SK-N-SH treated with all-trans-retinoic acid at 6 μM for 48 hours (cell line): ENCODE results near the gene AP3S2.

Source experiments
- ARNTL ChIP-seq: fragments of 450-650 bp; formaldehyde crosslinking; IDR thresholded peaks from 2 replicates; pipeline ENCODE4 v1.5.0; 2020; ENCODE audit warnings: low read depth, mild to moderate bottlenecking, moderate library complexity, borderline replicate concordance
- CREB5 ChIP-seq: fragments of 250-450 bp; sonication (Bioruptor Pico); IDR thresholded peaks from 2 replicates; pipeline ENCODE4 v1.5.1; 2020; ENCODE audit warnings: low read depth, mild to moderate bottlenecking, moderate library complexity
- ESRRG ChIP-seq: fragments of 250-450 bp; sonication (Bioruptor Pico); IDR thresholded peaks from 2 replicates; pipeline ENCODE4 v1.6.1; 2021; ENCODE audit warnings: mild to moderate bottlenecking
- GLIS3 ChIP-seq: fragments of 250-450 bp; sonication (Bioruptor Pico); IDR thresholded peaks from 2 replicates; pipeline ENCODE4 v1.5.0; 2020; ENCODE audit warnings: mild to moderate bottlenecking, moderate library complexity
- ISL1 ChIP-seq: fragments of 250-450 bp; sonication (Bioruptor Pico); IDR thresholded peaks from 2 replicates; pipeline ENCODE4 v2.1.2; 2022; ENCODE audit warnings: mild to moderate bottlenecking, moderate library complexity
- PPARA ChIP-seq: fragments of 250-450 bp; sonication (Bioruptor Pico); IDR thresholded peaks from 2 replicates; pipeline ENCODE4 v1.5.0; 2020; ENCODE audit warnings: mild to moderate bottlenecking, borderline replicate concordance
- ZC3H10 ChIP-seq: fragments of 250-450 bp; sonication (Bioruptor Pico); IDR thresholded peaks from 2 replicates; pipeline ENCODE4 v1.5.1; 2021; ENCODE audit warnings: mild to moderate bottlenecking, moderate library complexity
- ZFP3 ChIP-seq: fragments of 250-450 bp; sonication (Bioruptor Pico); IDR thresholded peaks from 2 replicates; pipeline ENCODE4 v1.5.0; 2020; ENCODE audit warnings: mild to moderate bottlenecking, moderate library complexity
- ZFP30 ChIP-seq: fragments of 450-650 bp; formaldehyde crosslinking; IDR thresholded peaks from 2 replicates; pipeline ENCODE4 v1.5.0; 2022; ENCODE audit warnings: mild to moderate bottlenecking, moderate library complexity
- ZNF565 ChIP-seq: fragments of 450-650 bp; formaldehyde crosslinking; conservative IDR thresholded peaks from 2 replicates; pipeline ENCODE4 v1.5.0; 2020; ENCODE audit warnings: low read depth, mild to moderate bottlenecking, moderate library complexity
- ZNF70 ChIP-seq: fragments of 450-650 bp; formaldehyde crosslinking; IDR thresholded peaks from 2 replicates; pipeline ENCODE4 v1.5.0; 2020; ENCODE audit warnings: mild to moderate bottlenecking, moderate library complexity
- TF ChIP-seq, protein P1 (sequence below): fragments of 250-450 bp; sonication (Bioruptor Pico); IDR thresholded peaks from 2 replicates; pipeline ENCODE4 v1.8.0; 2020; ENCODE audit warnings: mild to moderate bottlenecking, moderate library complexity, borderline replicate concordance

DNA sequence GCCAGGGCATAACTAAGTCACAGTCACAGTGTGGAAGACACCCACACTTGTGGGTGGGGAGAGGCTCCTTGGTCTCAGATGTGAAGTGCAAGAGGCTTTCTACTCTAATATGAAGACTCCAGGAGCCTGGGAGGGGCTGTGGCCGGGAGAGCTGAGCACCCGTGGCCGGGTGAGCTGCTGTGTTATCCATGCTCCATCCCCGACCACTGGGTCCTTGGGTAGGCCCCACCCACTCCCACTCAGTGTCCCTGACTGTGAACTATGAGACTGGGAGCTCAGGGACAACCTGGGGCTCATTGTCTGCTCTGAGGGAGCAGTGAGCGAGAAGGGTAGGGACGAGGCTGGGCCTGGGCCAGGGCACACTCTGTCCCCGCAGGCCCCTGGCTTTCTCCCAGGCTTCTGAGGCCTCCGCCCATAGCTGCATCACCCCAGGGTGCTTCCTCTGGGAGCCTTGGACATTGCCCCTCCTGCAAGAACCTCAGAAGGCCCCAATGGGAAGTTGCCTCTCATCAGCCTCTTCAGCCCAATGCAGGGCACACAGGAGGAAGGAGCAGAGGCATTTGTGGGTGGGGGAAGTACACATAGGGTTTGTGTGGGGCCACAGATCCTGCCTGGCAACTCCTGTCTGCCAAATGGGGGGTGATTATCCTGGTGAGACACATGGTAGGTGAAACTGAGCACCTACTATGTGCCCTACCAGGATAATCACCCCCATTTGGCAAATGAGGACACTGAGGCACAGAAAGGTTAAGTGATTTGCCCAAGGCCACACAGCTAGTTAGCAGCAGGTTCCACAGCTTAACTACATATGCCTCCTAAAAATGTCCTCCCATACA, 81.6 kb downstream of the AP3S2 start:
- no peak for TF ChIP-seq ZFP30 (CRISPR knock-in tag)
- no peak for TF ChIP-seq CREB5 (CRISPR knock-in tag)
- no peak for TF ChIP-seq GLIS3 (CRISPR knock-in tag)
- no peak for TF ChIP-seq ZFP3
- no peak for TF ChIP-seq ARNTL (CRISPR knock-in tag)
- no peak for TF ChIP-seq ESRRG
- TF ChIP-seq ZNF70: no peak
- TF ChIP-seq ISL1 (CRISPR knock-in tag): no peak
- TF ChIP-seq ZNF565 (CRISPR knock-in tag): no peak
- no peak for TF ChIP-seq PPARA (CRISPR knock-in tag)
- TF ChIP-seq, protein P1, sequence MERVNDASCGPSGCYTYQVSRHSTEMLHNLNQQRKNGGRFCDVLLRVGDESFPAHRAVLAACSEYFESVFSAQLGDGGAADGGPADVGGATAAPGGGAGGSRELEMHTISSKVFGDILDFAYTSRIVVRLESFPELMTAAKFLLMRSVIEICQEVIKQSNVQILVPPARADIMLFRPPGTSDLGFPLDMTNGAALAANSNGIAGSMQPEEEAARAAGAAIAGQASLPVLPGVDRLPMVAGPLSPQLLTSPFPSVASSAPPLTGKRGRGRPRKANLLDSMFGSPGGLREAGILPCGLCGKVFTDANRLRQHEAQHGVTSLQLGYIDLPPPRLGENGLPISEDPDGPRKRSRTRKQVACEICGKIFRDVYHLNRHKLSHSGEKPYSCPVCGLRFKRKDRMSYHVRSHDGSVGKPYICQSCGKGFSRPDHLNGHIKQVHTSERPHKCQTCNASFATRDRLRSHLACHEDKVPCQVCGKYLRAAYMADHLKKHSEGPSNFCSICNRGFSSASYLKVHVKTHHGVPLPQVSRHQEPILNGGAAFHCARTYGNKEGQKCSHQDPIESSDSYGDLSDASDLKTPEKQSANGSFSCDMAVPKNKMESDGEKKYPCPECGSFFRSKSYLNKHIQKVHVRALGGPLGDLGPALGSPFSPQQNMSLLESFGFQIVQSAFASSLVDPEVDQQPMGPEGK (CRISPR knock-in tag): no peak
- no peak for TF ChIP-seq ZC3H10 (CRISPR knock-in tag)
